NCI-H146 treated with DMSO at 0.1 percent for 48 hours (cell line): ENCODE data around the gene SIGMAR1.
A peak's percentile ranks its signal among the peaks of the same experiment; 100 is the strongest.

Experiments
- DNase-seq: peaks from one replicate; lab custom pipeline; 2025; ENCODE audit not compliant: unreplicated experiment; lab: John Stamatoyannopoulos, UW

The SIGMAR1 gene

DNA sequence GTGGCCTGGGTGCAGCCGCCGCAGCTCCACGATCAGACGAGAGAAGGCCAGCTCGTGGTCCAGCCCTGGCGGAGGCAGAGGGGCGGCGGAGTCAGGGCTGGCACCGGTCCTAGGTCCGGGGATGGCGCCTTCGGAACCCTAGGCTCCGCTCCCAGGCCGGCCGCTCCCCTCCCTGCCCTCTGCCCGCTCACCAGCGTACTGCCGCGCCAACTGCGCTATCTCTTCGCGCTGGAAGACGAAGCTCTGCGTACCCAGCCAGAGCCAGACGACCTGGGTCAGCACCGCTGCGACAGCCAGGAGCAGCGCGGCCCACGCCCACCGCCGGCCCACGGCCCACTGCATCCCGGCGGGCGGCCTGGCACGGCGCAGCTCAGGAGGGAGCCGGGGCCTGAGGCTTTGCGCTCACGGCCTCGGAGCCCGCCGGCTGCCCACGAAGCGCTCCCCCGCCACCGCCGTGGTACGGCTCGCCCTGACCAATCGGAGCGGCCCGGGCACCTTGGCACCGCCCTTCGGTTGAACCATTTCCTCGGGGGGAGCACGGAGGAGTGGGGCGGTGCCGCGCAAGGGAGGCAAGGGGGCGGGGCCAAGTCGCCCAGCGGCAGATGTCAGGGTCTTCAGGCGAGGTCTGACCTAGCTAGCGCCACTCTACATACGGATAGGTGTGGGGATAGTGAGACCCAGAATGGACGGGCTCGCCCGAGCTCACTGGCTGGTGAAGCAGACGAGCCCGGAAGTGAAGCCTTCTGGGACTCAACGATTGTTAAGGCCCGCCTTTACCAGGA, at the start of gene SIGMAR1:
TSS of gene SIGMAR1 (minus strand) at position 432 of the 782 bp plus-strand sequence. CDS start at position 342, 90 bp downstream.
- DNase-seq: peak; percentile 91

DNA sequence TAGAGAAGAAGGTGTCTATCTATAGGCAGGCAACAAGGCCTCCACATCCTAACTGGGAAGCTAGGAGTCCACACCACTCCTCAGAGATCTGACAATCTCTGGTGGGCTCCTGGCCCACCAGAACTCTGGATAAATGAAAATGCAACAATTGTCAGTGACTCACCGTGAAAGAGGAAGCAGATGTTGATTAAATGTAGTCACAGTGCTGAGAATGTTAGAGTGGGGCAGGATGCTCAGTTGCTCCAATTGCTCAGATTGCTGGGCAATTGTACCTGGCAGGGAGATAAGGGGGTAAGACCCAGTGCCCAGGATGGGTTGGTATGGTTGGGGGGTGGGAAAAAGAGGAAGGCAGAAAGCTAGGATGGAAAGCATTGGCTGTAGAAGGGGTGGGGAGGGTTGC, 49.1 kb upstream of the SIGMAR1 start:
- no peak for DNase-seq

DNA sequence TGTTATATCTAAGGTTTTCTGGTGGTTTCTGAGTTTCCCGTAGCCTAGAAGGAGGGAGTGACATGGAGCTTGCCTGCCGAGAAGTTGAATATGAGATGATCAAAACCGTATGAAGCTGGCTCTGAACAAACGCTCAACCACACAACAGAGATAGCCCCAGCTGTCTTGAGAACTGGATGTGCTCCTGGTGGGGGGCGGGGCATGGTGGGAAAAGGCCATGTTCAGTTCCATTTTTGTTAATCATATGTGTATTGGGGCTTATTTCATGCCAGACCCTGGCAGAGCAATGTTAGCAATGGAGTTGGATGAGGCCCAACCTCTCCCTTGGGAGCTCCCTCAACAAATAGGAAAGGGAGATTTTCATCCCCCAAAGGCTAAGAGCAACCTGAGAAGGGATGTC, 48.6 kb upstream of the SIGMAR1 start:
- no peak for DNase-seq

- DNase-seq: no peak
Measured at GRCh38 chr9:34685591-34685990, 48.0 kb upstream of the SIGMAR1 start.

GRCh38 chr9:34684816-34685215, 47.2 kb upstream of the SIGMAR1 start:
- DNase-seq: no peak

DNA sequence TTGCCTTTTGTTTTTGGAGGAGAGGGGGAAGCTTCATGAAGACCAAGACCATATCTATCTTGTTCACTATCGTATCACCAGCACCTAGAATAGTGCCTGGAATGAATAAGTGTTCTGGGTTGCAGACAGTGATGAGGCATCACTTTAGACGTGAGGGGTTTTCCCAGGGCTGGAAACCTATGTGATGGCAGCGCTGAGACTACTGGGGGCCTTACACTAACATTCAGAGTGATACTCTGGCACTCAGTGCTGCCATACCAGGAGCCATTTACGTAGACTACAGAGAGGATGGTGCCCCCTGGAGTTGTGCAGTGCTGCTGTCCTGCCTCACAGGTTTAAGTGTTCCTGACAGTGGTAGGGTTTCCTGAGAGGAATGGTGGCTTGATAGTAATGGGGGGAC, 46.6 kb upstream of the SIGMAR1 start:
- no peak for DNase-seq

- DNase-seq: no peak
Measured at GRCh38 chr9:34675869-34676268, 38.3 kb upstream of the SIGMAR1 start.

DNA sequence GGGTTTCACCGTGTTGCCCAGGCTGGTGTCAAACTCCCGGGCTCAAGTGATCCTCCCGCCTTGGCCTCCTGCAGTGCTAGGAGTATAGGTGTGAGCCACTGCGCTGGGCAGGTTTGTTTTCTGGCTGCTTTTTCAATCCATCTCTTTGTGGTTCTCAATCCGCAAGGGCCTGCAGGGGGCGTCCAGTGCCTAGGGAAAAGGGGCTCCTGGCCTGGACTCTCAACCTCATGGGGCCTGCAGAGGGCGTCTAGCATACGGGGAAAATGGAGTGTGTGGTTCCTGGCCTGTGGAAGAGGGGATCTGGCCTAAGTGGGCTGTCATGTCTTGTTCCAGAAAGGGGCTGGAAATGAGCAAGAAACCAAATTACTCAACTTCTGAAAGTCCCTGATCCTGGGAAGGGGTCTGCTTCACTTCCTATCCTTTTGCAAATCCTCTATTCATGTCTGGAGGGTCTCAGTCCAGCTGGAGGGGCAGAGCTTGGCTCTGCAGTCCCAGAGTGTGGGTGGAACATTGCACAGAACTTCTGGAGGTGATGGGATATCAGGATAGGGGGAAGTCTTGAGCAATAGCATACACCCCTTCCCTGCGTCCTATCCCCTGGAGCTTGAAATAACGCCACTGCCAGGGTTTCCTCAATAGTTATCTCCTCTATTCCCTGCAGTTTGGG, 37.6 kb upstream of the SIGMAR1 start:
- peak; percentile 83 for DNase-seq

GRCh38 chr9:34674440-34674839, 36.9 kb upstream of the SIGMAR1 start:
- no peak for DNase-seq

DNA sequence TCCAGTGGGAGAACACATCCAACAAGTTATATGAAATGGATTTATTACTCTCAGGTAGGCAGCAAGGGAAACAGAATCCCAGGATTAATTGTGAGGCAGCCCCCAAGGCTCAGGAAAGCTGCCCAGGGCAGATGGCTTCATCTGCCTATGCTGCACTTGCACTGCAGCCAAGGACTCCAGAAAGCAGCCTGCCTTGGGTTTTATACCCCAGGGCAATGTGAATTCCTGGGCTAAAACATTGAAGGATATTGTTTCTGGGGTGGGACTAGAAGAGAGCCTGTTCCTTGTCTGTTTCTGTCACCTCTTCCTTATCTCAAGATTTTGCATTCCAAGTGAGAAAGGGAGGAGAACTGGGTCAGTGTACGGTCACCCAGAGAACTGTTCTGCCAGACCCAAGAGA, 33.7 kb upstream of the SIGMAR1 start:
- no peak for DNase-seq

- no peak for DNase-seq
Measured at GRCh38 chr9:34669809-34670562, 32.4 kb upstream of the SIGMAR1 start.

GRCh38 chr9:34665381-34666250, 28.0 kb upstream of the SIGMAR1 start:
- peak; percentile 94 for DNase-seq

DNA sequence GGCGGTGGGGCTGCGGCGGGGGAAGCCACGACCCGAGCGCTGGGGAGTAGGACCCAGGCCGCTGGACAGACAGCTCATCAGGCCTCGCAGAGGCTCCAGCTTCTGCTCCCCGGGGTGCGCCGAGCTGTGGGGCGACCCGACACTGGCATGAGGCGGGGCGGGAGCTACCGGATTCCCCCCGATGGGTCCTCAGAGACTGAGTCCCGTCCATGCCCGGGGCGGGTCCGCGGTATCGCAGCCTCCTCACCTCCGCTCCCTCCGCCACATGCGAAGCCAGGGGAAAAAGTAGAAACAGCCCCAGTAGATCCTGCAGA, 27.4 kb upstream of the SIGMAR1 start:
- DNase-seq: no peak

- peak; percentile 40 for DNase-seq
Measured at GRCh38 chr9:34664281-34665066, 26.9 kb upstream of the SIGMAR1 start.

GRCh38 chr9:34663303-34663605, 25.7 kb upstream of the SIGMAR1 start:
- DNase-seq: no peak

DNA sequence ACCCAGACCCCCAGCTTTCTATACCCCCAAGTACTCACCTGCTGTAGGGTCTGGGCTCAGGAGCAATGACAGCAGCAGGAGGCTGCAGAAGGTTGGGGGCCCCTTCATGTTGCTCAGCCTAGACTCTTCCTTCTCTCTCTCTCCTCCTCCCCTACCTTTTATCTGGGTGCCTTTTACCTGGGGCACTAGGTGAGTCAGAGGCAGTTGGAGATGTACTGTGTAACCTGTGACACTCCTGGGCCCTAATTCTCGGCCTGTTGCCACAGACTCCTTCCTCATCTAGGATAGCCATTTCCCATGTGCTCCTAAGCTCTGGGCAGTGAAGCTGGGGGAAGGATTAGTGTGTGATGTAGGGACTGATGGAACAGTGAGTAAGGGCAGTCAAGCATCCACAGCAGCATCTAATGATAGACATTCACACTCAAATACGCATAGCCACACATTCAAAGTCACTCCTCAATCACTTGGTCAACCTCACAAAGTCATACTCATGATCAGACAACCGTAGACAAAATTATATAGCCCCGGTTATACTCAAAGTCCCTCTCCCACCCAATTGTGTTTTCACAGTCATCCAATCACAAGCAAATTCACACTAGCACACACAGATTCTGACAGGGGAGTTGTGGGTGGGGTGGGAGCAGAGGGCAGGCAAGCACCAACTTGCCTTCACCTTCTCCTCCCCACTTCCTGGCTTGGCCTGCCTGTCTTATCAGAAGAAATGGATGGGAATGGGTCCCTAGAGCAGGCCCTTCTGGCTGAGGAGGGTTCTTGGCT, 25.1 kb upstream of the SIGMAR1 start, which contains the start of gene CCL27:
TSS of gene CCL27 (minus strand) at position 132 of the 777 bp plus-strand sequence. CDS start at position 108, 24 bp downstream.
- DNase-seq: no peak

GRCh38 chr9:34659592-34660253, 22.1 kb upstream of the SIGMAR1 start:
- no peak for DNase-seq

DNA sequence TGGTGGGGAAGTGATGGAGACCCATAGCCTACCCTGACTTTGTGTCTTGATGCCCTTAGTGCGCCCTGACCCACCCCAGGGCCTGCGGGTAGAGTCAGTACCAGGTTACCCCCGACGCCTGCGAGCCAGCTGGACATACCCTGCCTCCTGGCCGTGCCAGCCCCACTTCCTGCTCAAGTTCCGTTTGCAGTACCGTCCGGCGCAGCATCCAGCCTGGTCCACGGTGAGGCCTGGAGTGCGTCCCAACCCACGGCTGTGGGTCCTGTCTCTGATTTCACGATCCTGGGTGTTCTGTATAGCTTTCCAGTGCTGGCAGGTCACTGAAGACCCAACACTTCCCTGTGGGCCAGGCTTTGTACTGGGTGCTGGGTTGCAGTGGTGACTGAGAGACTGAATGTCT, 20.9 kb upstream of the SIGMAR1 start:
- no peak for DNase-seq

DNA sequence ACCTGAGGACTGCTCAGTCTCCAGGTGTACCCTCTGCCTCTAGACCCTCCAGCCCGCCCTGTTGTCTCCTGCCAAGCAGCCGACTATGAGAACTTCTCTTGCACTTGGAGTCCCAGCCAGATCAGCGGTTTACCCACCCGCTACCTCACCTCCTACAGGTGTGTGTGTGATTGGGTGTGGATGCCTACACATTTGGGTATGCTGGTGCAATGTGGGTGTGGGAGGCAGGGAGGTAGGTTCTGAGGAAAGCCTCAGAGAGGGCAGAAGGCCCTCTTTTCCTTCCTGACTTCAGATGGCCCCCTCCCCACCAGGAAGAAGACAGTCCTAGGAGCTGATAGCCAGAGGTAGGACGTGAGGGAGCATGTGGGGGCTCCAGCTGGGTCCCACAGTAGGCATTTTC, 19.4 kb upstream of the SIGMAR1 start:
- DNase-seq: no peak
